ENCODE measurements around the gene POU3F2. TPM values are rescaled to one million over a fixed set of nuclear protein-coding genes. Genes with fewer than 3 reads are reported as not detected.

The POU3F2 gene
- total and polyA plus RNA-seq, 9 of the 15 experiments (the other 6 are each of a cell fraction or from before 2014, with no cell fraction given), result 0.08 to 0.46 (median 0.36) TPM

GRCh38 chr6:98787961-98788360 is 46.4 kb upstream of the POU3F2 start:
- POLR2A ChIA-PET, result interaction anchor here (1.6 kb wide), 1 partner anchor 12 kb away, joined by 3 read pairs; no protein-coding TSS in a partner anchor
- H3K4me2 ChIP-seq (ENCODE audit: insufficient read depth, low read length), result no peak overlapping the region
- BruUV-seq (replicated peaks), result no TSS peak
- 1% methylated on average over 10 of the region's 15 CpGs for WGBS (ENCODE audit: insufficient coverage, low coverage, missing lambda C conversion rate)
- no peak overlapping the region for H3K4me3 ChIP-seq
- H3K27ac ChIP-seq (ENCODE audit: extremely low read depth, low read depth, low read length), result no peak overlapping the region
- peaks cover 0 to 5% of the 10 kb centered on the region in 2 experiments; a peak in 1 of 5 replicates for H3K27me3 ChIP-seq (ENCODE audit: control insufficient read depth in 2 of 2, insufficient read depth in 2 of 2, low read length in 2 of 2)
- no peaks in the 10 kb centered on the region for H3K9me1 ChIP-seq (ENCODE audit: control insufficient read depth, insufficient read depth, low read length)
- in situ Hi-C loops (cut with MboI), result no loop called here
- H3K36me3 ChIP-seq (ENCODE audit: control insufficient read depth, insufficient read depth, low read length), result no peaks in the 10 kb centered on the region
- TF ChIP-seq MAFF (IDR thresholded peaks at IDR 0.05; ENCODE audit: low read length) (no peak), EWSR1 (IDR thresholded peaks at IDR 0.05; ENCODE audit: borderline replicate concordance, low read depth, partially characterized antibody) (no peak), ETV5 (CRISPR knock-in tag; IDR thresholded peaks at IDR 0.05; ENCODE audit: low read depth) (no peak), BCL6 (CRISPR knock-in tag; IDR thresholded peaks at IDR 0.05) (no peak), RBM14 (IDR thresholded peaks at IDR 0.05; ENCODE audit: borderline replicate concordance, insufficient read depth, low read depth, low read length) (no peak), ZNF785 (CRISPR knock-in tag; IDR thresholded peaks at IDR 0.05) (no peak), SAFB (IDR thresholded peaks at IDR 0.05; ENCODE audit: borderline replicate concordance, low read depth, low read length) (no peak), ASH1L (IDR thresholded peaks at IDR 0.05; ENCODE audit: borderline replicate concordance, low read depth, partially characterized antibody) (no peak)
- TF ChIP-seq, protein P1, sequence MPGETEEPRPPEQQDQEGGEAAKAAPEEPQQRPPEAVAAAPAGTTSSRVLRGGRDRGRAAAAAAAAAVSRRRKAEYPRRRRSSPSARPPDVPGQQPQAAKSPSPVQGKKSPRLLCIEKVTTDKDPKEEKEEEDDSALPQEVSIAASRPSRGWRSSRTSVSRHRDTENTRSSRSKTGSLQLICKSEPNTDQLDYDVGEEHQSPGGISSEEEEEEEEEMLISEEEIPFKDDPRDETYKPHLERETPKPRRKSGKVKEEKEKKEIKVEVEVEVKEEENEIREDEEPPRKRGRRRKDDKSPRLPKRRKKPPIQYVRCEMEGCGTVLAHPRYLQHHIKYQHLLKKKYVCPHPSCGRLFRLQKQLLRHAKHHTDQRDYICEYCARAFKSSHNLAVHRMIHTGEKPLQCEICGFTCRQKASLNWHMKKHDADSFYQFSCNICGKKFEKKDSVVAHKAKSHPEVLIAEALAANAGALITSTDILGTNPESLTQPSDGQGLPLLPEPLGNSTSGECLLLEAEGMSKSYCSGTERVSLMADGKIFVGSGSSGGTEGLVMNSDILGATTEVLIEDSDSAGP (CRISPR knock-in tag; IDR thresholded peaks at IDR 0.05), result no peak
- intact Hi-C loops (cut with micrococcal nuclease), result no loop called here
- no peaks in the 10 kb centered on the region for H3K9me3 ChIP-seq (replicated peaks; ENCODE audit: control insufficient read depth, insufficient read depth, low read depth, low read length)
- CTCF ChIA-PET (ENCODE audit: low intra/inter-chr PET ratio), result no interaction called here
- no peaks in the 10 kb centered on the region for H3K79me2 ChIP-seq (ENCODE audit: control insufficient read depth, insufficient read depth, low read length)
- no peaks in the 10 kb centered on the region for H3K4me1 ChIP-seq (replicated peaks in 1 of 2; ENCODE audit: control insufficient read depth in 2 of 2, insufficient read depth in 2 of 2, low read length in 2 of 2)
- DNase-seq (ENCODE audit: extremely low read depth in 1 of 4, low spot score in 3 of 4) (no peak), ATAC-seq (no peak), FAIRE-seq (no peak)
- no peak overlapping the region for H3K9ac ChIP-seq (ENCODE audit: insufficient read depth in 1 of 2, low read depth in 2 of 2, low read length in 2 of 2)
- no peaks in the 10 kb centered on the region for H4K20me1 ChIP-seq (replicated peaks; ENCODE audit: control insufficient read depth, insufficient read depth, low read length)
- H2AFZ ChIP-seq (ENCODE audit: low read depth, low read length), result no peak overlapping the region
